Prostate gland (tissue), 2 donors: Measurements from ENCODE around the gene PHLDB1. TPM values are rescaled to one million over a fixed set of nuclear protein-coding genes. Genes with fewer than 3 reads are reported as not detected.
A peak's percentile ranks its signal among the peaks of the same experiment; 100 is the strongest.
"Not testable (repeated sequence)": the region's sequence is repeated elsewhere in the genome, so short reads cannot be mapped to it uniquely, and the experiment has no call there.

Experiments
- DNase-seq: peaks from one replicate; pipeline ENCODE4 v3.0.0-alpha.2; 2019; ENCODE audit warnings: low spot score
- H3K27ac ChIP-seq, 2 donors: fragments of 200-600 bp; sonication (generic); 2 replicates each; pipeline ENCODE4 v1.5.1; 2017 to 2019
- H3K27me3 ChIP-seq: fragments of 200-600 bp; sonication (generic); replicated peaks from 2 replicates; pipeline ENCODE4 v1.5.1; 2019; ENCODE audit not compliant: insufficient read depth
- H3K36me3 ChIP-seq, 2 donors: fragments of 200-600 bp; sonication (generic); 1 replicate in 1 of 2; 2 replicates in 1 of 2; pipeline versions ENCODE4 v1.5.1 to v1.8.1; 2017 to 2019
- H3K4me1 ChIP-seq: fragments of 200-600 bp; sonication (generic); replicated peaks from 2 replicates; pipeline ENCODE4 v1.5.1; 2019
- H3K4me3 ChIP-seq, 2 donors: fragments of 200-600 bp; sonication (generic); 2 replicates each; pipeline ENCODE4 v1.5.1; 2017 to 2019
- H3K9me3 ChIP-seq: fragments of 200-600 bp; sonication (generic); 2 replicates; pipeline ENCODE4 v1.5.1; 2017
- POLR2A ChIP-seq: fragments of 450-650 bp; IDR thresholded peaks from one replicate; pipeline ENCODE4 v1.6.1; 2016; ENCODE audit warnings: antibody characterized with exemption, mild to moderate bottlenecking
- POLR2AphosphoS5 ChIP-seq: sonication (generic); formaldehyde crosslinking; IDR thresholded peaks from one replicate; pipeline ENCODE4 v1.6.1; 2017; ENCODE audit warnings: antibody characterized with exemption
- WGBS: methylation state at CpG from one replicate; pipeline ENCODE4 v1.1.5; 2018; 5-methylcytosine and 5-hydroxymethylcytosine counted together
- intact Hi-C: fragments of 100-400 bp; cut with DNase I; formaldehyde crosslinking; loops from one replicate; pipeline ENCODE4 v1.14.2; 2022
- total RNA-seq, 2 donors: library from RNA; depleted of rRNA; stranded (reverse); fragments of >200 nt; gene quantifications; one replicate each; pipeline ENCODE4 v1.1.0, GENCODE V29; 2016
- TF ChIP-seq, protein P1 (sequence below), 4 experiments: fragments of 200-600 bp in 2 of 4; fragments of 450-650 bp in 2 of 4; sonication (generic) in 2 of 4; IDR thresholded peaks; 1 replicate in 3 of 4; 2 replicates in 1 of 4; pipeline ENCODE4 v1.5.1; 2016 to 2019; ENCODE audit warnings: antibody characterized with exemption in 4 of 4, mild to moderate bottlenecking in 2 of 4, moderate library complexity in 2 of 4

The PHLDB1 gene
- total RNA-seq, 2 donors from 2014 or later = 74.5 to 113 TPM

- H3K4me3 ChIP-seq, intact Hi-C loops, H3K4me1 ChIP-seq, H3K27ac ChIP-seq, H3K9me3 ChIP-seq, H3K36me3 ChIP-seq, H3K27me3 ChIP-seq: not testable (repeated sequence)
- TF ChIP-seq POLR2AphosphoS5 = peak; percentile 53
- 52% methylated on average over 10 of the region's 10 CpGs for WGBS
- DNase-seq = peak; percentile 16
Measured at GRCh38 chr11:118688339-118688738, 80.9 kb downstream of the PHLDB1 start.

GRCh38 chr11:118688851-118689502 lies 81.6 kb downstream of the PHLDB1 start:
- intact Hi-C loops = no loop called here
- Histone ChIP-seq H3K36me3 (no peaks in the 10 kb centered on the region), H3K4me3 (no peak overlapping the region), H3K9me3 (no peaks in the 10 kb centered on the region), H3K27me3 (no peaks in the 10 kb centered on the region), H3K27ac (peak overlapping the region; percentile 80 to 82), H3K4me1 (no peaks in the 10 kb centered on the region)
- DNase-seq = no peak
- 82% methylated on average over 41 of the region's 41 CpGs for WGBS
- TF ChIP-seq POLR2AphosphoS5 = no peak
- TF ChIP-seq POLR2A = no peak
- TF ChIP-seq, protein P1, sequence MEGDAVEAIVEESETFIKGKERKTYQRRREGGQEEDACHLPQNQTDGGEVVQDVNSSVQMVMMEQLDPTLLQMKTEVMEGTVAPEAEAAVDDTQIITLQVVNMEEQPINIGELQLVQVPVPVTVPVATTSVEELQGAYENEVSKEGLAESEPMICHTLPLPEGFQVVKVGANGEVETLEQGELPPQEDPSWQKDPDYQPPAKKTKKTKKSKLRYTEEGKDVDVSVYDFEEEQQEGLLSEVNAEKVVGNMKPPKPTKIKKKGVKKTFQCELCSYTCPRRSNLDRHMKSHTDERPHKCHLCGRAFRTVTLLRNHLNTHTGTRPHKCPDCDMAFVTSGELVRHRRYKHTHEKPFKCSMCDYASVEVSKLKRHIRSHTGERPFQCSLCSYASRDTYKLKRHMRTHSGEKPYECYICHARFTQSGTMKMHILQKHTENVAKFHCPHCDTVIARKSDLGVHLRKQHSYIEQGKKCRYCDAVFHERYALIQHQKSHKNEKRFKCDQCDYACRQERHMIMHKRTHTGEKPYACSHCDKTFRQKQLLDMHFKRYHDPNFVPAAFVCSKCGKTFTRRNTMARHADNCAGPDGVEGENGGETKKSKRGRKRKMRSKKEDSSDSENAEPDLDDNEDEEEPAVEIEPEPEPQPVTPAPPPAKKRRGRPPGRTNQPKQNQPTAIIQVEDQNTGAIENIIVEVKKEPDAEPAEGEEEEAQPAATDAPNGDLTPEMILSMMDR (IDR thresholded peaks at IDR 0.05) = no peak

- TF ChIP-seq POLR2AphosphoS5 = no peak
- Histone ChIP-seq H3K27ac (peak overlapping the region; percentile 80 to 82), H3K9me3 (no peaks in the 10 kb centered on the region), H3K36me3 (no peaks in the 10 kb centered on the region), H3K27me3 (no peaks in the 10 kb centered on the region), H3K4me3 (peak overlapping the region; percentile 20 to 25), H3K4me1 (no peaks in the 10 kb centered on the region)
- DNase-seq = no peak
- intact Hi-C loops = no loop called here
- WGBS = 19% methylated on average over 6 of the region's 9 CpGs
Measured at GRCh38 chr11:118689503-118689851, 82.1 kb downstream of the PHLDB1 start.

- H3K27me3 ChIP-seq = no peaks in the 10 kb centered on the region
- peak; percentile 77 for DNase-seq
Measured at GRCh38 chr11:118689852-118690552, 82.6 kb downstream of the PHLDB1 start.

GRCh38 chr11:118690553-118691304 lies 83.3 kb downstream of the PHLDB1 start:
- TF ChIP-seq POLR2AphosphoS5 (no peak), POLR2A (no peak)
- TF ChIP-seq, protein P1 (IDR thresholded peaks at IDR 0.05) = no peak
- no peak for DNase-seq
- Histone ChIP-seq H3K27ac (peak overlapping the region; percentile 80 to 82), H3K4me1 (no peaks in the 10 kb centered on the region), H3K4me3 (no peak overlapping the region), H3K9me3 (no peaks in the 10 kb centered on the region), H3K27me3 (no peaks in the 10 kb centered on the region), H3K36me3 (no peaks in the 10 kb centered on the region)
- 89% methylated on average over 15 of the region's 15 CpGs for WGBS
- intact Hi-C loops = loop anchor here (1.0 to 2.0 kb wide), 2 partner anchors 100 to 266 kb away; partner anchors contain the start of genes DDX6 and UPK2

More at GRCh38 chr11:118689852-118690552, 82.6 kb downstream of the PHLDB1 start:
- Histone ChIP-seq H3K9me3 (no peaks in the 10 kb centered on the region), H3K4me3 (peak overlapping the region; percentile 20 to 25), H3K4me1 (no peaks in the 10 kb centered on the region), H3K27ac (peak overlapping the region; percentile 80 to 82), H3K36me3 (no peaks in the 10 kb centered on the region)
- TF ChIP-seq, protein P1 (IDR thresholded peaks at IDR 0.05) = peak; percentile 69 to 89 (median 86)
- TF ChIP-seq POLR2A (no peak), POLR2AphosphoS5 (peak; percentile 80)
- intact Hi-C loops = loop anchor here (1.0 to 2.0 kb wide), 2 partner anchors 101 to 266 kb away; partner anchors contain the start of genes DDX6 and UPK2
- WGBS = 9% methylated on average over 27 of the region's 30 CpGs
